Stimulated activated CD8-positive, alpha-beta memory T cell treated with anti-CD3 and anti-CD28 coated beads, Interleukin-7, amount 100 ng/mL, for 48 hours (primary cell): ENCODE results near the gene PDLIM3.
A peak's percentile ranks its signal among the peaks of the same experiment; 100 is the strongest.
"Not testable (repeated sequence)": the region's sequence is repeated elsewhere in the genome, so short reads cannot be mapped to it uniquely, and the experiment has no call there.

Experiments
- DNase-seq, 2 donors: peaks; one replicate each; pipeline ENCODE4 v3.0.0-alpha.2; 2020; ENCODE audit warnings: low read depth in 1 of 2; ENCODE audit errors: extremely low read depth in 1 of 2

The PDLIM3 gene

GRCh38 chr4:185534866-185535611 is at the start of gene PDLIM3:
Gene PDLIM3 (minus strand): TSS chr4:185535507. CDS start chr4:185535434, 73 bp downstream.
- no peak for DNase-seq

DNA sequence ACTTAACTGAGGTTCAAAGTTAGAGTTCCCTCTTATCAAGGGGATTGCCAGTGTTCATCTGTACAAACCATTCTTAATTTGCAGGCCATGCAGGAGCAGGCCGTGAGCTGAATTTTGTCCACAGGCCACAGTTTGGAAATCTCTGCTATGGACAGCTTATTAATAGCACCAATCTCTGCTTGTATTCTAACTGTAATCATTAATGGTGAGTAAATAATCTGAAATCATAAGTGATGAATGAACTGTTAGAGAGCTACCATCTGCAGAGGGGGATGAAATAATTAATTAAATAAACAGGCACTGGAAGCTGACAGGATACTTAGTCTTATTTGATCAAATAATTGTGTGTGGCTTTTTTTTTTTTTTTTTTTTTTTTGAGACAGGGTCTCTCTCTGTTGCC is 48.5 kb upstream of the PDLIM3 start:
- DNase-seq: no peak

GRCh38 chr4:185582651-185583400 is 47.5 kb upstream of the PDLIM3 start:
- no peak for DNase-seq

GRCh38 chr4:185580699-185581098 is 45.4 kb upstream of the PDLIM3 start:
- DNase-seq: no peak

- DNase-seq: no peak
Measured at GRCh38 chr4:185578284-185578683, 43.0 kb upstream of the PDLIM3 start.

GRCh38 chr4:185576962-185577950 is 41.9 kb upstream of the PDLIM3 start:
- no peak for DNase-seq

DNA sequence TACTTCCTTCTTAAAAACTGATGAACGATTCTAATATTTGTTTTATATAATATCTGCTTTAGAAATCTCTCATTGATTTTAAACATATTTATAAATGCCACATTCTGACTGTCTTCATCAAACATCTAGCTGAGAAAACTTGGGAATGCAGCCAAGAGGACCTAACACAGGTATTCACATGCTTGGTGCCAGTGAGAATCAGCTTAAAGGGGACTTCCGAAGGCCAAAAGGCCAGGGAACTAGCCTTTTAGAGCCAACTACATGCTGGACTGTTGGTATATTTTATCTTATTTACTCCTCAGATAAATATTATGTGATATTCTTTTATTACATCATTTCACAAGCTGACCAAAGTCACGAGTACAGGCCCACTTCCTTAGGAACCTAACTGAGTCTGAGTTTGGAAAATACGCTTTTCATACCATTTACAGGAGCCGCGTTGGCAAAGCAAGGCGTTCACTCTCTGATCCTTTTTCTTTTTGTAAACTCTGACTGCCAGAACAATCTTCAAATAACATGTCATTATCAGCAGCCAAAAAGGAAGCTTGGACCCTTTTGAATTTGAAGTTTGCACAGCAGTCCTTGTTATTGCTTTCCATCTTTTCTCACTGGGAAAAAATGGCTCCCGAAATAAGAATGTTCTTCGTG is 41.1 kb upstream of the PDLIM3 start:
- no peak for DNase-seq

DNA sequence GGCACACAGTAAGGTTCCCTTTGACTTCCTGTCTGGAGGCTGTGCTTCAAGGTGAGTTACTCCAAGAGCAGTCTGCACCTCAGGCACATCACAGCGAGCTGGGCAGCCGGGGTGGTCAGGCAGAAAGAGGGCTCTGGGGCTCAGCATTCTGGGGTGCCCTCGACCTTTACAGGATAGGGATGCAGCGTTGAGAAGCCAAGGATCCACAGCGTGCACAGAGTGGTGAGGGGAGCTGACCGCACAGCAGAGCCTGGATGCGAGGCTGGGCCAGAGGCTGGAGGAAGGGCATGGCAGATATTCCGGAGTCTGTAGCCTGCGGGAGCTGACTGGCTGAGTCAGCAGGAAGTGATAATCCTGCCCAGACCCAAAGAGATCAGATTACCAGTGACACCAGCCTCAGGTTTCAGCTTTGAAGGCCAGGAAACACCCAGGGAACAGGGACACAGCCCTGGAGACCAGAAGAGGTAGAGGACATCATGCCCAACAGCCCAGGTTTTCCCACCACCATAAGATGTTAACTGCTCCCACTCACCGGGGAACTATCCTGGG is 38.4 kb upstream of the PDLIM3 start:
- DNase-seq: no peak

- DNase-seq: no peak
Measured at GRCh38 chr4:185570727-185571126, 35.4 kb upstream of the PDLIM3 start.

- DNase-seq: no peak
Measured at GRCh38 chr4:185567381-185568376, 32.4 kb upstream of the PDLIM3 start.

- DNase-seq: no peak
Measured at GRCh38 chr4:185566972-185567371, 31.7 kb upstream of the PDLIM3 start.

DNA sequence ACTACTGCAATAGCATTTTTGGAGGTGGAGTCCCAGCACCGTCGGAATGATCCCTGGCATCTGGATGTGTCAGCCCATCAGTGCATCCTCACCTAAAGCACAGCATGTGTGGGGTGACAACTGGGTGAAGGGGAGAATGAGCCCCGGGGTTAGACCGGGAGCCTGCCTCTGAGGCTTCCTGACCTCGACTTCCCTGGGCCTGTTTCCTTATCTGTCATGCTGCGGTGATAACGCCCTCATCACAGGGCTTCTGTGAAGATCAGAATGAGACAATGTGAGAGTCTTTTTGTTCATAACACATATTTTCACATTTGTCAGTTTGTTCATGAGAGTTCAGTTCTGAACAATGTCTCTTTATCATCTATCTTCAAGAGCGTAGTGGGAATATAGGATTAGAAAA is 31.1 kb upstream of the PDLIM3 start:
- peak in 1 of 2 donors; percentile 15 for DNase-seq

DNA sequence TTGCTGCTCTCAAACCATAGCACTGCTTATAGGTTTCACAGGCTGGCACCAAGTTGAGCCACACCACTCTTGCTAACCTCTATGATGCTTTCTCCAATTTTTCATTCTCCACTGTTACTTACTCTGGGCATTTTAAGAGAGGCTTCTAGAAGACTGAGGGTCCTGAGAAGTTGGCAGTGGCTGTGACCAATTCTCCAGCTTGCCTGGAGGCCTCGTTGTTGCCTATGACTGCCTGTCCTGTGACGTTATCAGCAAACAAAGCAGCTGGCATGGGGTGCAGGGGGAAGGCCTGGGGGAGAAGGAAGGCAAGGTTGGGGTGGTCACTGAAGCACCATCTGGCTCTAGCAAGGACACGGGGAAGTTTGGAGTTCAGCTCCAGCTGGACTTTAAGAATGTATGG is 30.4 kb upstream of the PDLIM3 start:
- DNase-seq: no peak

DNA sequence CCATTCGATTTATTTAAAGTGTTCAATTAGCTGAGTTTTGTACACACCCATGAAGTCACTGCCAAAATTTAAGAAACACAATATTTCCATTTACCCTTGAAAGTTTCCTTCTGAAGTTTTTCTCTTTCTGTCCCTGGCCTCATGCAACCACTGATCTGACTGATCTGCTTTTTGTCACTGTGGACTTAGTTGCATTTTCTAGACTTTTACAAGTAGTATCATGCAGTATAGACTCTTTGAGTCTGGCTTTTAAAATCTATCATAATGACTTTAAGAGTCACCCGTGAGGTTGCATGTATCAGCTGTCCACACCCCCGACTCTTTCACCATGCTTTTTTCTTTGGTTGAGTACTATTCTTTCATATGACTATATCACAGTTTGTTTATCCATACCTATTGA is 29.0 kb upstream of the PDLIM3 start:
- no peak for DNase-seq

GRCh38 chr4:185562531-185562930 is 27.2 kb upstream of the PDLIM3 start:
- DNase-seq: no peak

- no peak for DNase-seq
Measured at GRCh38 chr4:185560316-185560715, 25.0 kb upstream of the PDLIM3 start.

DNA sequence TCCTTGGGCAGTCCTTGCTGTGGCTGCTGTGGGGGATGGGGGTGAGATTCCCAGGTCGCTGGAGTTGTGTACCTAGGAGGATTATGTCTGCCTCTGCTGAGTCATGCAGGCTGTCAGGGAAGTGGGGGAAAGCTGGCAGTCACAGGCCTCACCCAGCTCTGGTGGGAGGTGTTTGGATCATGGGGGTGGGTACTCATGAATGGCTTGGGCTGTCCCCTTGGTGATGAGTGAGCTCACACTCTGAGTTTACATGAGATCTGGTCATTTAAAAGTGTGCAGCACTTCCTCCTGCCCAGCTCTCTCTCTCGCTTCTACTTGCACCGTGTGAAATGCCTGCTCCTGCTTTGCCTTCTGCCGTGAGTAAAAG is 24.6 kb upstream of the PDLIM3 start:
- no peak for DNase-seq

DNA sequence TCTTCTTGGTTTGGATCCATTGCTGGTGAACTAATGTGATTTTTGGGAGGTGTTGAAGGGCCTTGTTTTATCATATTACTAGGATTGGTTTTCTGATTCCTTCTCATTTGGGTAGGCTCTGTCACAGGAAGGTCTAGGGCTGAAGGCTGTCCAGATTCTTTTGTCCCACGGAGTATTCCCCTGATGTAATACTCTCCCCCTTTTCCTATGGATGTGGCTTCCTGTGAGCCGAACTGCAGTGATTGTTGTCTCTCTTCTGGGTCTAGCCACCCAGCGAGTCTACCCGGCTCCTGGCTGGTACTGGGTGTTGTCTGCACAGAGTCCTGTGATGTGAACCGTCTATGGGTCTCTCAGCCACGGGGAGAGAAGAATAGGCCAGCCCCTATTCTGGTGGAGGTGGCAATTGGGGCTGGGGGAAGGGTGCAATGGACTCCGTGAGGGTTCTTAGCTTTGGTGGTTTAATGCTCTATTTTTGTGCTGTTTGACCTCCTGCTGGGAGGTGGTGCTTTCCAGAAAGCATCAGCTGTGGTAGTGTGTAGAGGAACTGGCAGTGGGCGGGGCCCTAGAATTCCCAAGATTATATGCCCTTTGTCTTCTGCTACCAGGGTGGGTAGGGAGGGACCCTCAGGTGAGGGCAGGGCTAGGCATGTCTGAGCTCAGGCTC is 24.1 kb upstream of the PDLIM3 start:
- DNase-seq: not testable (repeated sequence)
